ENCODE data around the gene CA10. TPM values are rescaled to one million over a fixed set of nuclear protein-coding genes. Genes with fewer than 3 reads are reported as not detected.

The CA10 gene
- total and polyA plus RNA-seq, 2 donors (not counting 3 experiments of a cell fraction or from before 2014, with no cell fraction given) = not detected

- Histone ChIP-seq H3K27me3 (ENCODE audit: control insufficient read depth in 2 of 2, insufficient read depth in 2 of 2, low read length in 2 of 2) (no peaks in the 10 kb centered on the region), H3K79me2 (ENCODE audit: control insufficient read depth, insufficient read depth, low read length) (no peaks in the 10 kb centered on the region), H4K20me1 (replicated peaks; ENCODE audit: control insufficient read depth, extremely low read depth, insufficient read depth, low read length) (no peaks in the 10 kb centered on the region), H3K4me3 (replicated peaks in 1 of 3; ENCODE audit: insufficient read depth in 1 of 3, low read depth in 1 of 3, low read length in 3 of 3) (no peak overlapping the region), H3K9ac (replicated peaks; ENCODE audit: extremely low read depth, insufficient read depth, low read length) (no peak overlapping the region), H3K4me1 (ENCODE audit: control insufficient read depth, extremely low read depth, insufficient read depth, low read length) (no peaks in the 10 kb centered on the region), H3K4me2 (ENCODE audit: insufficient read depth, low read length) (no peak overlapping the region), H3K9me1 (replicated peaks; ENCODE audit: control insufficient read depth, extremely low read depth, insufficient read depth, low read length) (no peaks in the 10 kb centered on the region), H3K36me3 (ENCODE audit: control insufficient read depth in 2 of 2, extremely low read depth in 1 of 2, insufficient read depth in 2 of 2, low read length in 2 of 2) (no peaks in the 10 kb centered on the region), H3K9me3 (replicated peaks; ENCODE audit: control insufficient read depth, insufficient read depth, low read length) (peaks cover 4% of the 10 kb centered on the region), H3K27ac (ENCODE audit: insufficient read depth, low read depth, low read length) (no peak overlapping the region), H2AFZ (ENCODE audit: low read depth, low read length) (no peak overlapping the region)
- dilution Hi-C loops (cut with MboI; ENCODE audit: extremely low pct_ligation_motif_present, low sequenced_read_pairs) (no loop called here), intact Hi-C loops (cut with micrococcal nuclease) (no loop called here)
- DNase-seq (ENCODE audit: low read depth, low spot score) (no peak), FAIRE-seq (no peak)
- no peak for TF ChIP-seq MYC (IDR thresholded peaks at IDR 0.05; ENCODE audit: low read depth, low read length)
- ChIA-PET POLR2A (no interaction called here), CTCF (no interaction called here)
- no TSS peak for BruUV-seq (replicated peaks)
These were observed 221.2 kb downstream of the CA10 start for GRCh38 chr17:51937264-51937663.

DNA sequence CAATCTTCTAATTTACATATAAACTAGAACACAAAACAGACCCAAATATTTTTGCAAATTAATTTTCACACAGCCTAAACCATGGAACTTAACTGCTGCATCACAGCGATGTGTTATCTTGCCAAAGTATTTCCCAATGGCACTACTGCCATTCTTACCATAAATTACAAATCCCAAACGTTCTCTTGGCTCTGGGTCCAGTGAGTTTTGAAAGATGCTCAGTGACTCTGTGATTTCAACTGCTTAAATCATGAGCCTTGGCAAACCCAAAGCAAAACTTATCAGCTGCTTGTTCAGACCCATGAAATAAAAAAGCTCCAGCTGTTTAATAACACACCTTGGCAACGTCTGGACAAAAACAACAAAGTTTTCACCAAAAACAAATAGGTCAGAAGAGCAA, 223.0 kb downstream of the CA10 start:
- Histone ChIP-seq H3K36me3 (ENCODE audit: control insufficient read depth in 2 of 2, extremely low read depth in 1 of 2, insufficient read depth in 2 of 2, low read length in 2 of 2) (no peaks in the 10 kb centered on the region), H3K9ac (replicated peaks; ENCODE audit: extremely low read depth, insufficient read depth, low read length) (no peak overlapping the region), H3K27me3 (ENCODE audit: control insufficient read depth in 2 of 2, insufficient read depth in 2 of 2, low read length in 2 of 2) (no peaks in the 10 kb centered on the region), H3K4me1 (ENCODE audit: control insufficient read depth, extremely low read depth, insufficient read depth, low read length) (no peaks in the 10 kb centered on the region), H4K20me1 (replicated peaks; ENCODE audit: control insufficient read depth, extremely low read depth, insufficient read depth, low read length) (no peaks in the 10 kb centered on the region), H3K4me2 (ENCODE audit: insufficient read depth, low read length) (no peak overlapping the region), H3K27ac (ENCODE audit: insufficient read depth, low read depth, low read length) (no peak overlapping the region), H3K79me2 (ENCODE audit: control insufficient read depth, insufficient read depth, low read length) (no peaks in the 10 kb centered on the region), H2AFZ (ENCODE audit: low read depth, low read length) (no peak overlapping the region), H3K4me3 (replicated peaks in 1 of 3; ENCODE audit: insufficient read depth in 1 of 3, low read depth in 1 of 3, low read length in 3 of 3) (no peak overlapping the region), H3K9me1 (replicated peaks; ENCODE audit: control insufficient read depth, extremely low read depth, insufficient read depth, low read length) (no peaks in the 10 kb centered on the region), H3K9me3 (replicated peaks; ENCODE audit: control insufficient read depth, insufficient read depth, low read length) (peaks cover 6% of the 10 kb centered on the region)
- no peak for TF ChIP-seq CTCF (IDR thresholded peaks at IDR 0.05; ENCODE audit: extremely low read depth in 1 of 2, insufficient read depth in 1 of 2, low read depth in 1 of 2, low read length in 2 of 2)
- no peak for TF ChIP-seq EZH2 (IDR thresholded peaks at IDR 0.05; ENCODE audit: borderline replicate concordance, low read depth, low read length, severe bottlenecking)
- TF ChIP-seq GATA2 (IDR thresholded peaks at IDR 0.05; ENCODE audit: insufficient read depth, insufficient read length, low read depth, low read length) = no peak
- no peak for TF ChIP-seq FOS (IDR thresholded peaks at IDR 0.05; ENCODE audit: borderline replicate concordance, insufficient read depth, low read length)
- TF ChIP-seq MAX (IDR thresholded peaks at IDR 0.05; ENCODE audit: insufficient read depth, insufficient read length) = no peak
- no peak for TF ChIP-seq POLR2A (IDR thresholded peaks at IDR 0.05; ENCODE audit: low read depth, low read length)
- TF ChIP-seq JUN (IDR thresholded peaks at IDR 0.05; ENCODE audit: borderline replicate concordance, insufficient read depth, insufficient read length, low read depth) = no peak
- no peak for TF ChIP-seq POLR2AphosphoS5 (IDR thresholded peaks at IDR 0.05; ENCODE audit: insufficient read depth, low read depth, low read length)
- TF ChIP-seq MYC (IDR thresholded peaks at IDR 0.05; ENCODE audit: low read depth, low read length) = no peak
- dilution Hi-C loops (cut with MboI; ENCODE audit: extremely low pct_ligation_motif_present, low sequenced_read_pairs) = no loop called here
- ChIA-PET CTCF (no interaction called here), POLR2A (no interaction called here)
- intact Hi-C loops (cut with micrococcal nuclease) = no loop called here
- no peak for FAIRE-seq
- no TSS peak for BruUV-seq (replicated peaks)
- no peak for DNase-seq (ENCODE audit: low read depth, low spot score)
